HCT116 (cell line): ENCODE measurements around the gene PTPN12.

ENCODE experiments used
- CEBPB ChIP-seq: IDR thresholded peaks from 2 replicates; pipeline ENCODE4 v1.6.1; 2012; ENCODE audit warnings: low read depth
- POLR2A ChIP-seq: IDR thresholded peaks from 2 replicates; pipeline ENCODE4 v1.7.0; 2011; ENCODE audit warnings: borderline replicate concordance; ENCODE audit not compliant: insufficient read depth, insufficient read length; ENCODE audit errors: extremely low read depth
- SIN3A ChIP-seq: IDR thresholded peaks from 2 replicates; pipeline ENCODE4 v1.6.1; 2012; ENCODE audit warnings: low read depth
- YY1 ChIP-seq: IDR thresholded peaks from 2 replicates; pipeline ENCODE4 v1.6.1; 2011; ENCODE audit warnings: low read length, low read depth, moderate library complexity, mild to moderate bottlenecking; ENCODE audit not compliant: insufficient replicate concordance; ENCODE audit errors: extremely low read depth
- TF ChIP-seq, protein P1 (sequence below), 3 experiments: fragments of 200-600 bp in 1 of 3; sonication (generic) in 1 of 3; IDR thresholded peaks in 2 of 3; conservative IDR thresholded peaks in 1 of 3; 2 replicates each; pipeline ENCODE4 v1.5.1; 2012 to 2017; ENCODE audit warnings: low read depth in 2 of 3, low read length in 2 of 3, antibody characterized with exemption in 1 of 3, borderline replicate concordance in 1 of 3, control low read depth in 1 of 3, mild to moderate bottlenecking in 1 of 3, mixed read lengths in 1 of 3, mixed run types in 1 of 3, moderate library complexity in 1 of 3; ENCODE audit not compliant: insufficient read depth in 1 of 3

DNA sequence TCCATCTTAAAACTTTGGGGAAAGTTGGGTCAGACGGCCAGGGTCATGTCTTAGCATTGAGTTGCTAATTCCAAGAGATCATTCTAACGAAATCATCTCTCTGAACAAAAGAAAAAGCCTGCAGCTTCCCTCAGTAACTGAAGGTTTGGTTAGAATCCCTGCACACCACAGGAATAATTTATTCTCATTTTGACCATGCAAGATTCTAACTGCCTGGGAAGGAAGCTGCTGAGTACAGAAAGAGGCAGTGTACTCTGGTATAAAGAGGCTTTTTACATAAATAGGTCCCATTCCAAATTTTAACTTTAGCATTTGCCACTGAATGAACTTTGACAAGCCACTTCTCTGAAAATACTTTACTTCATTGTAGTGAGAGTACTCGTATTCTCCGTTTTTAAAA, 82.2 kb downstream of the PTPN12 start:
- no peak for TF ChIP-seq YY1
- TF ChIP-seq, protein P1, sequence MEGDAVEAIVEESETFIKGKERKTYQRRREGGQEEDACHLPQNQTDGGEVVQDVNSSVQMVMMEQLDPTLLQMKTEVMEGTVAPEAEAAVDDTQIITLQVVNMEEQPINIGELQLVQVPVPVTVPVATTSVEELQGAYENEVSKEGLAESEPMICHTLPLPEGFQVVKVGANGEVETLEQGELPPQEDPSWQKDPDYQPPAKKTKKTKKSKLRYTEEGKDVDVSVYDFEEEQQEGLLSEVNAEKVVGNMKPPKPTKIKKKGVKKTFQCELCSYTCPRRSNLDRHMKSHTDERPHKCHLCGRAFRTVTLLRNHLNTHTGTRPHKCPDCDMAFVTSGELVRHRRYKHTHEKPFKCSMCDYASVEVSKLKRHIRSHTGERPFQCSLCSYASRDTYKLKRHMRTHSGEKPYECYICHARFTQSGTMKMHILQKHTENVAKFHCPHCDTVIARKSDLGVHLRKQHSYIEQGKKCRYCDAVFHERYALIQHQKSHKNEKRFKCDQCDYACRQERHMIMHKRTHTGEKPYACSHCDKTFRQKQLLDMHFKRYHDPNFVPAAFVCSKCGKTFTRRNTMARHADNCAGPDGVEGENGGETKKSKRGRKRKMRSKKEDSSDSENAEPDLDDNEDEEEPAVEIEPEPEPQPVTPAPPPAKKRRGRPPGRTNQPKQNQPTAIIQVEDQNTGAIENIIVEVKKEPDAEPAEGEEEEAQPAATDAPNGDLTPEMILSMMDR (IDR thresholded peaks at IDR 0.05 in 2 of 3, conservative IDR thresholded peaks at IDR 0.05 in 1 of 3; ENCODE audit: borderline replicate concordance in 1 of 3, insufficient read depth in 1 of 3, low read depth in 2 of 3, low read length in 2 of 3): no peak
- no peak for TF ChIP-seq SIN3A
- TF ChIP-seq POLR2A: no peak
- TF ChIP-seq CEBPB: no peak
